ENCODE results near the gene DNPEP.

DNA sequence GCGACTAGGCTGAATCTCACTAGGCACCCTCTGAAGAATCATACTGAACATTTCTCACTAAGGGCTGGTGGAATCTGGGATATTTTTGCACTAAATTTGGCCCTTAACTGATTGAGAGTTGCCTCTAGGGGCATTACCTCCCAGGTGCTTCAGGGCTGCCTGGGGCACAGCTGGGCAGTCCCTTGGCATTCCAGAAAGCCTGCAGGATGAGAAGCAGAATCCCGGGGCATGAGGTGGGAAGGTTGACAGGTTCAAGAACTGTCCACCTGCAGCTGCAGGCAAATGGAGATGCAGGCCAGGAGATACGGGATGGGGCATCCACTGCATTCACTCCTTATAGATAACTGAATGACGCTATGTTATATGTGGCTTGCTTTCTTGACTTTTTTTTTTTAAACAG, 62.6 kb downstream of the DNPEP start:
- TF ChIP-seq CTCF (IDR thresholded peaks at IDR 0.05): no peak
- no peak for TF ChIP-seq POLR2A (IDR thresholded peaks at IDR 0.05)
- no peak for TF ChIP-seq EP300 (IDR thresholded peaks at IDR 0.05)
